ENCODE data around the gene SLC6A1.
A peak's percentile ranks its signal among the peaks of the same experiment; 100 is the strongest.

The SLC6A1 gene

DNA sequence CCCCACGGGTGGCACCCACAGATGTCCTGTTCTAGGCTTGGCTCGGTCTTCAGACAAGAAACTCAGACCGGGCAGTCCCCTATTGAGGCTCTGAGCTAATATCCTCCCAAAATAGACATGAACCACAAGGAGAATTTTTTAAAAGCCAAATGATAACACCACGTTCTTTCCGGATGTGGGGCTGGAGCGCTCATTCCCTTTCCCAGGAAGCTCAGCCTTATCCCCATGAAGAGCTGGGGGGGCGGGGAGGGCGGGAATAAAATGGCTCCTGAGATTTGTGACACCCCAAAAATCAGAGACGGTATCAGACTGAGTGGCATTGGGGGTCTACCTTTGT lies 1.1 kb downstream of the SLC6A1 start:
- peak; percentile 2 for DNase-seq (ENCODE audit: low read depth)

DNA sequence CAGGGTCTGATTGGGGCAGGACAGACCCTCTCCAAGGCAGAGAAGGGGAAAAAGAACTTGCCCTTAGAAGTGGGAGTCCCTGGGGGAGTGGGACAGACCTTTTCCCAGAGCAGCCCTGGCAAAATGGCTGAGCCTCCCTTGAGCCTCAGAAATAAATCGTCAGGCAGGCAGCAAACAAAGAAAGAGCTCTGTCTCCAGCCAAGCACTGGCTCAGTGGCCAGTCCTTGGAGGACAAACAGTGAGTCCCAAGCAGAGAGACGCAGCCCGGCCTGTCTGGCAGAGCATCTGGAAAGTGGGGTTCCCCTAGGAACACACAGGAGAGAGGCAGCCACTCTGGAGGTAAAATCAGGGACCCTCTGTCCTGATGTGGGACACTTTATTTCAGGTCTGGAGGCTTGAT lies 1.8 kb downstream of the SLC6A1 start:
- DNase-seq (ENCODE audit: low read depth): no peak

DNA sequence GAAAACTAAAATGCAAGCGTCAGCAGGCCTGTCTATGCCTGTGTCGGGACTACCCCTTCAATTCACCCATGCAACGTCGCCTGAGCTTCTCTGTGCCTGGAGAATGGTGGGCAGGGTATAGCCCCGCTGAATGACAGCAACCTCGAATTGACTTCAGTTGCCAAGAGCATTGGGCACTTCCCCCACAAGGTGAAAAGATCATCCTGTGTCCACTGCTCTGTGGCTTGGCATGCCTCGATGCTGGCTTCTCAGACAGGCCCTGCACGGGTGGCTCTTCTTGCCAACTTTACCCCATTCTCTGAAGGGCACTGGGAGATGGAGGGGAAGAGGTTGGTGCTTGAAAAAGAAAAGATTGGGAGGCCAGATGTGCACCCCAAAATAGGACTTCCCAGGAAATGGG lies 3.3 kb downstream of the SLC6A1 start:
- no peak for DNase-seq (ENCODE audit: low read depth)

DNA sequence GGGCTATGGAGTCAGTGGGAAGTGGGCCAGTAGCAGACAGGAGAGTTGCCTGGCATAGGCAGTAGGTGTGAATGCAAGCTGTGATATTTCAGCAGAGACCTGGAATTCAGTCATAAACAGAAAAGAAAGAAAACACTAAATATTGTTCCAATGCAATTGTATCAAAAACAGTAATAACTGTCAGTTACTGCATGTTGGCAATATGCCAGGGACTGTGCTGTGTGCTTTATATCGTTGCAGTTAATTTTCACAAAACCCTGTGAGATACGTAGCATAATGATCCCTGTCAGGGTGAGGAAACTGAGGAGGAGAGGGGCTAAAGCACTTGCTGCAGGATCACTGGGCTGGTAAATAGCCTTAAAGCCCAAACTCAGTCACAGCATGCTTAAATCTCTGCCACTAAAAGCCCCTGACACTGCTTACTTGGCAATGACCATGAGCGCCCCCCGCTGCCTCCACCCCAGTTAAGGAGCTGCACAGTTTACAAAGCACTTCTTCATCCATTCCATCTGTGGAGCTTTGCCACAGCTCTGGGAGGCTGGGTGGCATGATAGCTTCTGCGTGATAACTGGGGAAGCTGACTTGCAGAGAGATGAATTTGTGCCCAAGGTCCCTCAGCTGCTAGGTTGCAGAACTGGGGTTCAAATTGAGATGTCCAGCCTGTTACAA lies 3.9 kb downstream of the SLC6A1 start:
- DNase-seq (ENCODE audit: low read depth): no peak

DNA sequence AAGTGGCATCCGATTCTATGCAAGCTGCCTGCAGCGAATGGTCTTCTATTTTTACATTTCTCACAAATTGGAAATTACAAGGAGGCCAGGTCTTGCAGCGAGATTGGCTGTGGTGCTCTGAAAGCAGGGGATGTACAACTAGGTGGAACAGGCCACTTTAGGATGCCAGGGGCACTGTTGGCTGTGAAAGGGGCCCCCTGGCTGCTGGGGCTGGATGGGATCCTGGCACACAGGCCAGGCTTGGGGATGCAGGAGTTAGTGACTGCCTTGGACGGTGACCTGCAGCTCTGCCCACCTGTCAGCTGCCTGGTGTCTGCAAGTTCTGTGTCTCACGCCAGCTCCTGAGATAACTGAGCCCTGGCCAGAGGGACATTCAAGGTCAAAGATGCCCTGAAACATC lies 4.6 kb downstream of the SLC6A1 start:
- DNase-seq (ENCODE audit: low read depth): no peak

DNA sequence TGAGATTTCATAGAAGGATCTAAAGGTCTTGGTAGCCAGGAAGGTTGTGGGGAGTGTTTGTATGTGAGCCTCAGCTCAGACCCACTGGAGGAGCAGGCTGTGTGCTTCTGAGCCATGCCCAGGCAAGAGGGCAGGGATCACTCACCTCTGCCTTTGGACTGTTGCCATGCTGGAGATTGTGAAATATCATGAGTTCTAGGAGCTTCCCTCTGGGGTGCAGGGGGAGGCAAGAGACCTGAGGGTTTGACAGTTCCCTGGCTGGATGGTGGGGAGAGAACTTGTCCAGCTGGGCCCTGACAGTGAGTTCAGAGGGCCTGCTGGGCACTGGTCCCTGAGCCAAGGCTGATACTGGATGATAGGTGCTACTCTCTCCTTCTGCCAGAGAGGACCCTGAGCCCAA lies 6.0 kb downstream of the SLC6A1 start:
- no peak for DNase-seq (ENCODE audit: low read depth)

DNA sequence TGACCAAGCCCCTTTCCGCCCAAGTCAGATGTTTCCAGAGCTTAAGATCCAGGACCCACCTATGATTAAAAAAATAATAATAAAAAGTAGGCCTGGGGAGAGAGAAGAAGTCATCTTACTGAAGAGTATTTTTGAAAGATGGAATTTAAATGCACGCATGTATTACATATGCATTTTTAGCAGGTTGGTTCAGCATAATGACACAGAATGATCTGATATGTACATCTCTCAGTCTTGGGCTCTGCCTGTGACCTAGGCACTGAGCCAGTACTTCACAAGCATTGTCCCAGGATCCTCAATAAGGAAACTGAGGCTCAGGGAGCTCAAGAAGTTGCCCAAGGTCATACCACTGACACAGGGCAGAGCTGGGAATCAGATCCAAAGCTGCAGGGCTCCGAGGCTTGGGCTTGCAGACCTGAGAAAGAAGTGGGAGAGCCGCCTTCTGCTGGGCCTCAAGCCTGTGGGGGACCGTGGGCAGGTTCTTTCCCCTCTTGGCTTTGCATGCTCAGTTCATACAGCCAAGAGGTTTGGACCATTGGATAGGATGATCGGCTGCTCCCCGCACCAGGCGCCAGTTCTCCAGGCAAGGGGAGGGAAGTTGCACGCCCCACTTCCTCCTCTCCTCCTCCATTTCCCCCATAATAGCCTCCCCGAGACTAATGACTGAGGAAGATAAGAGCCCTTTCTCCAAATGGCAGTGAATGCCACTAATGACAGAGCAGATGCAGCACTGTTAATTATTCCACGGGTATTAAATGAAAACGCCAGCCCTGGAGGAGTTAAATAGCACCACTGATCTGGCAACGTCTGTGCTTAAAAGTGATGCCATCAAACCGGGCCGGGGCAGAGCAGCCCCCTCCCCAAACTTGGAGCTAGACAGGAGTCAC lies 6.9 kb downstream of the SLC6A1 start:
- no peak for DNase-seq (ENCODE audit: low read depth)

DNA sequence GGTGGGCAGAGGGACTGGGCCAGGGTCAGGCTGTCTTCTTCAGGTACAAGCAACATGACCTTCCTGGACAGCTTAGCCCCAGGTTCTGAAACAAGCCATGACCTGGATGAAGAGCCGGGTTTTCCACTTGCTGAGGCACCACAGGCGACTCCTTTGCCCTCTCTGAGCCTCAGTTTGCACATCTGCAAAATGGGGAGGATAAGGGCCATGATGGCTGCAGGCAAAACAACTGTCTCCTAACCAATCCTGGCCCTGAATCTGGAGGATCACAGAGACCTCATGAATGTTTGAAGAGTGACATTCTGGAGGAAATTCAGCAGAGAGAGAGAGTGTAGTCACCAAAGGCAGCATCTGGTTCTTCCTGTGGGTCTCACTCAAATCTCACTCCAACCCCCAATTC lies 8.0 kb downstream of the SLC6A1 start:
- DNase-seq (ENCODE audit: low read depth): no peak

DNA sequence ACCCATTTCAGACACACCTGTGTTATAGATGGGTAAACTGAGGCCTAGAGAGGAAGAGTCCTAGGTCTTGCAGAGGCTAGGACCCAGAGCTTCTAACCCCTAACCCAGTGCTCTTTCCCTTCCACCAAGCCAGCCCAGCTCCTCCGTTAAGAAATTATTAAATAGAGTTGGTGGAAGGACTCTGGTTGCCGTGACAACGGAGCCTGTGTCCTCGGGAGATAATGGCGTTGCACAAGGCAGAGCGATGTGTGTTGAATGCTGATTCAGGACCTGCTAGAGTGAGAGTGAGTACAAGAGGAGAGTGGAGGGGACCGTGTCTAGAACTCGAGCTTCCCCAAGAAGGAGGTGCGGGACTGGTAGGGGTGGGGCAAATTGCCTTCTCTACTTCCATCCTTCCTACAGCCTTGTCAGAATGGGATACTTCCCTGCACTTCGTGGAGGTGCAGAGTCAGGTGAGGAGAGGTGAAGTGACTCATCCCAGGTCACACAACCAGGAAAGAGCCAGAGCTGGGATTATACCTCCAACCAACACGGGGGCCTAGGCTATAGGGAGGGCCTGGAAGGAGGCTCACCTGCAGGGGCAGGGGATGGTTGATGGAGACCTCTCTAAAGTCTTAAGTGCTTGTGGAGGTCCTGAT lies 8.6 kb downstream of the SLC6A1 start:
- no peak for DNase-seq (ENCODE audit: low read depth)

DNA sequence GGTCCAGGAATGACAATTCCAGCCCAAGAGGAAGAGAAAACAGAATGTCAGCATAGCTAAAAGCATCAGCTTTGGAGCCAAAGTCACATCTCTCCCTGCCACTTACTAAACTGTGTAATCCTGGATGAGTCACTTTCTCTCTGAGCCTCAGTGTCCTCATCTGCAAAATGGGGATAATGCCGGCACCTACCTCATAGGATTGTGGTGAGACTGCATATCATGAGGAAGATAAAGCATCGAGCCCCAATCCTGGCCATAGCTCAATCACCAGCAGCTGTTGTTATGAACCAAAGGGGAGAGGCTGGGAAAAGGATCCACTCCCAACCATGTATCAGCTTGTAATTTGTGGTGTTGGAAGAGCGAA lies 9.1 kb downstream of the SLC6A1 start:
- DNase-seq (ENCODE audit: low read depth): no peak

DNA sequence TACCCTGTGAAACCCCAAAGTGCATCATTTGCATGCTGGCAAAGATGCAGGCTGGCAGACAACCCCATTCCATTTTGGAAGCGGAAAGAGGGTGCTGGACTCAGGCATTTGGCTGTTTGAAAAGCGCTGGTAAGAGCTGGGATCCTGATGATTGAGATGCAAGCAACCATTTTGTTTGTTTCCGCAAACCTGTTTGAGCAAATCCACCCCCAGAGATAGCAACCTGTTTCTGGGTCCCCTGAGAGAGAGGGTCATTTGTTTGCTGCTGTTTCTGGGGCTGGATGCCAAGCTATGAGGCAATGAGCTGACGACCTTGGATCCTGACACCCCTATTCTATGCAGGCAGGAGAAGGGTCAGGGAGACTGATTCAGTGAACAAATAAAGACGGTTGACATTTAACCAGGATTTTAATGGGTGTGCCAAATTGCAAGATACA lies 9.8 kb downstream of the SLC6A1 start:
- no peak for DNase-seq (ENCODE audit: low read depth)

DNA sequence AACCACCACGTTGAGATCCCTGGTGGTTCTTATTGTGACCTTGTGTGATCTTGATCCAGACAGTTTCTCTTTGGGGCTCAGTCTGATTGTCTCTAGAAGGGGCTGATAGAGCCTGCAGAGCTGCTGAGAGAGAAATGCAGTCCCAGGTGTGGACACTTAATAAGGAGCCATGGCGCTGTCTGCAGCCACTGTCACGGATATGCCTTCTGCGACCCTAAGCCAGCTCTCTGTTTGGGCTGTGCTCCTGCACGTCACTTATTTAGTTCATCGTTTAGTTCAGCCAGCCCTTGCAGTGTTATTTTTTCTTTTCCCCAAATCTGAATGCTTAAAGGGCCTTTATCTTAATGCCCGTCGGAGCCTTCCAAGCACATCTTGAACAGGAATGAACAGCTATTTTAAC lies 12.0 kb downstream of the SLC6A1 start:
- no peak for DNase-seq (ENCODE audit: low read depth)

DNA sequence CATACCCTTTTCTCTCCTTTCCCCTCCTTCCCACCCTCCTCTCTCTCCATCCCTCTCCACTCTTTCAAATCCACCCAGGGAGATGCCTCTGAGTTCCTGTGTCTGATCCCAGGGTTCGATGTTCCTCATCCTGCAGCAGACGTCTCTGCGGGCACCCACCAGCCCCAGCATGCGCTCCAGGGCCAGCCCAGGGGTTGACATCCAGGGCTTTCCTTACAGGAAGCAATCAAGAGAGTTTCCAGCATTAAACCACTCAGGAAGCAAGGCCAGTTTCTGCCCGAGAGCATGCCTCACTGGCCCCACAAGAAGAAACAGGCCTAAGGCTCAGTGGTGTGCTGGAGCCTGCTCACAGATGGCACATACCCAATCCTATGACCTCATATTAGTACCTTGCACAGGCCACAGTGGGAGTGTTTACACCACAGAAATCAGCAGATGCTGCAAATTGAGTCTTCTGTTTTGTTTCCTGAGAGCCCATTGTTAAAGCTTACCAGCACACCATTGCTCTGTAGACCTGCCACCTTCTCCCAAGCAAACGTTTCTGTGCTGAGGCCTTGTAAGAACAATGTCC lies 13.2 kb downstream of the SLC6A1 start:
- DNase-seq (ENCODE audit: low read depth): no peak

DNA sequence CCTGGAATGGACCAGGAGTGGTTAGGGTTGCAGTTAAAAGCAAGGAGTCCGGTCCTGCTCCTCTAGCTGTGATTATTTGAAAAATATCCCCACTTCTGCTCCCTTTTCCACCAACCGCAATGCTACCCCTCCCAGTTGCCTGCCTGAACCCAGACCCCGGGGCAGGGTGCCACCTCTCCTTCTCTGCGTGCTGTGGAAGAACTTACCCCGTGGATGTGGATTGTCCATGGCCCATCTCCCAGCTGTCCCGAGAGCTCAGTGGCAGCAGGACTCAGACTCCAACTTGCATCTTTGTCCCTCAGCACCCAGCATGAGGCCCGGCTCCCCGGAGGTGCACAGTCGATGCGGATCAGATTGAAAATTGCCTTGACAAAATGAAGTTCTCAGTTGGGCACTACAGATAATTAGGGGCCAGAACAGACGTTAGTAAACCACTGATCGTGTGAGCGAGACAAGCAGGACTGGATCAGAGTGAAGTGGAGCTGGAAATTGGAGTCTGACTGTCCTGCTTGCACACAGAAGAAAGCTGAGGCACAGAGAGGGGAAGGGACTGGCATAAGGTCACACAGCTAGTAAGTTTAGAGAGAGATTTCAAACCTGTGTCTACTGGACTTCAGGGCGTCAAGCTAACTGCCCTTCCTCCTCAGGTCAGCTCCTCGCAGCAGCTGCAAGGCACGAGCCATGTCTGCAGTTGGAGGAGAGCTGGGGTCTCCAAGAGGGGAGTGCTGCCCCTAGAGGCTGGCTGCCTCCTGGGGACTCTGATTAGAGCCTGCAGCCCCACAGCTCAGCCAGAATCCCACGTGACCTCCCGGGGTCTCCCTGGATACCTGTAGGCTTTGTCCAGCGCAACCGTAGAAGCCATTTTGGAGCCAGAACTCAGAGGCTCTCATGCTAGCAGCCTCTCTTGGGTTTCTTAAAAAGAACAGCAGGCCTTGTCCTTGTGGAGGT lies 14.7 kb downstream of the SLC6A1 start:
- no peak for DNase-seq (ENCODE audit: low read depth)

DNA sequence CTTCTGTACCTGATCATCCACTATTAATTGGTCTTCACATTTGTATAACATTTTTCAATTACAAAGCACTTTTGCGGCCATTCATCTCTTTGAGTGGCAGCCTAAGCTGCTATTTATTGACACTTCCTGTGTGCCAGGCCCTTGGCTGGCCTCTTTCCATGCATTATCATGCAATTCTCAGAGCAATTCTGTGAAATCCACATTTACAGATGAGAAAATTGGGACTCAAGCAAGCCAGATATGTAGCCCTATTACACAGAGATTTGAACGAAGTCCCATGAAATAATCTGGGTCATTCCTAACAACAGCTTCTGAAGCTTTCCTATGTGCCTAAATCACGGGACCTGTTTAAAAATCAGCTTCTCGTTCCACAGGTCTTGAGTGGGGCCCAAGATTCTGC lies 17.4 kb downstream of the SLC6A1 start:
- no peak for DNase-seq (ENCODE audit: low read depth)

DNA sequence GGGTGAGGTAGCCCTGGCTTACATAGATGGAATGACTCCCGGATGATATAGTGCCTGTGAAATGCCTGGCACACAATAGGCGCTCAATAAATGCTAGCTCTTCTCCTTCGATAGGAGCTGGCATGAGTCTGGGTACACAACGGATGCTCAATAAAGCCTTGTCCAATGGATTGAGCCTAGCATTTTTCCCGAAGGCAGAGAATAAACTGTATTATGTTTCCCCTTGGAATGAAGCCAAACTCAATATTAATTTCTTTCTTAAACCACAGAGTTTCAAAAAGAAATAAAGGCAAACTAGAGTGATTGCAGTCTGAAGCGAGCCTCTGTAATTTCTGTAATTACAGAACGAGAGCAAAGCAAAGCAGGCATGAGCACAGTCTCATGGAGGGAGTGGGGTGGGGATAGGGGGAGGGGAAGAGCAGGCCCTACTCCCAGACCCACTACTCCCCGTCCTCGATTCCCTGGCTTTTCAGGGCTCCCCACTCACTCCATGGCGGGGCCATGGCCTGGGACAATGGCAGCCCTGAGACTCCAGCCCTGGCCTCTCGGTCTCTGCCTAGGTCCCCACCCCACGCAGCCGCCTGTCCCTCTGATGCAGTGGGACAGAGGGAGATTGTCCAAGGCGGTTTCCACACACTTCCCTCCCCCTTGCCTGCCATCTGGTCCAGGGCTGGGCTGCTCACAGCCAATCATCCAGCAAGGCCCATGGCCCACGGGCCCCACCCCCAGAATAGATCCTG lies 18.0 kb downstream of the SLC6A1 start:
- no peak for DNase-seq (ENCODE audit: low read depth)

DNA sequence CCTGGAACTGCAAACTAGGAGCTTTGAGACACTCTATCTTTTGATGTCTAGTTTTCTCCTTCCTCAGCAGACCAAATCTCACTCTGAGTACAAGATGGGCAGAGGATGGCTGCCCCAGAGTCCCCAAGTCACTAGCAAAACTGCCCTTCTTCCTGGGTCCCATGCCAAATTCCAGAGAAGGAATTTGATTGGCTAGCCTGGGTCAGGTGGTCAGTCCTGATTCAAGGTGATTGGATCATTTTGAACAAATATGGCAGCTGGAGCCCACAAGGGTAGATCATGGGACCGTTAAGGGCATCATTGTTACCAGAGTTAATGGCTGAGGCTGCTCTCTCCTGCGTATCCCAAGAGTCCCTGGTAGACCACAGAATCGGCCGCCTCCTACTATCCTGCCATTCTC lies 21.7 kb downstream of the SLC6A1 start:
- no peak for DNase-seq (ENCODE audit: low read depth)

DNA sequence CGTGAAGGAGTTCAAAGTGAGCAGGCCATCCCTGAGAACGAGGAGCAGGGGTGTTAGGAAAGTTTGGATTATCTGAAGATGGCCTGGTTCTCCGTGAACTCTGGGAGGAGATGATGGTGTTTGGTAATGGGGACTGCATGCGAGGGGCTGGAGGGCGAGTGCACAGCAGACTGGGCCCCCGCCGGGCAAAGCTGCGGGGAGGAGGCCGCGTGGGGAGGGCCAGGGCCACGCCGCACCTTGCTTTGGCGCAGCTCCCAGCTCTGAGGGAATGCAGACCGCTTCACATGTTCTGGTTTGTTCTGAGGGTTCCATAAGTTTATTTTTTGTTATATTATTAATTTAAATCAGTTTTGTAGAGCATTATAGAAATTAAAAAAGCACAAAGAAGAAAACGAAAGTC lies 22.2 kb downstream of the SLC6A1 start:
- DNase-seq (ENCODE audit: low read depth): no peak

DNA sequence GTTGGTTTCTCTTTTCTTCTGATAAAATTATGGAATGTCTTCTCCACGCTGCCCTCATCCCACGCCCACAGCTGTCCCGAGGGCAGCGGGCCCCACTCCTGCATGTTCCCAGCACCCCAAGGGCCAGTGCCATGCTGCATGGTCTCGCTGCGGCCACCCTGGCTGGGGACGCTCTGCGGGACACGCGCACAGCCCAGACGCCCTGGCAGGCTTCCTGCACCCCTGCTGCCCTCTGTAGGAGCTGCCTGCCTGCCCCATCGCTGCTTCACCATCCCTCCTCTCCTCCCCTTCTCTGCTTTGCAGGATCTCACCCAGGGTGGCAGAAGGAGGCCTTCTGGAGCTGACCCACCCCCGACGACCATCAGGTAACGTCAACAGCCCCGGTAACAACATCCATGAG lies 22.8 kb downstream of the SLC6A1 start:
- no peak for DNase-seq (ENCODE audit: low read depth)

DNA sequence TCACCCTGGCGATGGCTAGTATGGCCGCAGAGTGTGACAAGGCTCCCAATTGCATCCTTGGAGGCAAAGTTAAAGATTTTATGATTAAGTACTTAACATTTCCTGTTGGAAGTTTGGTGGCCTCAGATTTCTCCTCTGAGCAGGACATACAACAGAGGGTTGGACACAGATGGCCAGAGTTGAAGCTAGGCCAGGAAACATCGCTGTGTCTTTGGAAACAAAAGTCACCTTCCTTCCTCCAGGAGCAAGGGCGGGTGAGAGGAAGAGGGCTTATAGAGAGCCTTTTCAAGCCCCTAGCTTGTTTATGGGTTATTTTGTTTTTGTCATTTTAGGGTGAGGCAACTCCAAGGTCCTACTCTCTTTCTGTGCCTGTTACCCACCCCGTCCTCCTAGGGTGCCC lies 24.2 kb downstream of the SLC6A1 start:
- no peak for DNase-seq (ENCODE audit: low read depth)

DNA sequence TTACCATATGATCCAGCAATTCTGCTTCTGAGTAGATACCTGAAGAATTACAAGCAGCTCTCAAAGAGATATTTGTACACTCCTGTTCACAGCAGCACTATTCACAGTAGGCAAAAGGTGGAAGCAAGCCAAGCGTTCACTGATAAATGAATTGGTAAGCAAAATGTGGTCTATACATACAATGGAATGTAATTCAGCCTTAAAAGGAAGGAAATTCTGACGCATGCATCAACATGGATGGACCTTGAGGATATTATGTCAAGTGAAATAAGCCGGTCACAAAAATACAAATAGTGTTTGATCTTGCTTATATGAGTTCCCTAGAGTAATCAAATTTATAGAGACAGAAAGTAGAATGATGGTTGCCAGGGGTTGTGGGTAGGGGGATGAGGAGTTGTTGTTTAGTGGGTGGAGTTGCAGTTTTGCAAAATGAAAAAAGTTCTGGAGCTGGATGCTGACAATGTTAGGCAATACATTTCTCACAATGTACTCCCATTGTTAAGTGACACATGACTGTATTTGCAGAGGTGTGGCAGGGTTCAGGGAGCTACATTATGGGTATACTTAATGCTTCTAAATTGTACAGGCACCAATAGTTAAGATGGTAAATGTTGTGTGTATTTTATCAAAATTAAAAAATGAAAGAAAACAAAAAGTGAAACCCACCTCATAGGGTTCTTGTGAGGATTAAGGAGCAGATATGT lies 26.7 kb downstream of the SLC6A1 start:
- DNase-seq (ENCODE audit: low read depth): no peak

All from EH (cell line).